IPS-NIHi7 (cell line): ENCODE results near the gene SPOCK1.

Experiments
- DNase-seq: peaks from one replicate; pipeline ENCODE4 v3.0.0; 2012; ENCODE audit warnings: mixed read lengths; ENCODE audit errors: extremely low spot score

SPOCK1 gene

DNA sequence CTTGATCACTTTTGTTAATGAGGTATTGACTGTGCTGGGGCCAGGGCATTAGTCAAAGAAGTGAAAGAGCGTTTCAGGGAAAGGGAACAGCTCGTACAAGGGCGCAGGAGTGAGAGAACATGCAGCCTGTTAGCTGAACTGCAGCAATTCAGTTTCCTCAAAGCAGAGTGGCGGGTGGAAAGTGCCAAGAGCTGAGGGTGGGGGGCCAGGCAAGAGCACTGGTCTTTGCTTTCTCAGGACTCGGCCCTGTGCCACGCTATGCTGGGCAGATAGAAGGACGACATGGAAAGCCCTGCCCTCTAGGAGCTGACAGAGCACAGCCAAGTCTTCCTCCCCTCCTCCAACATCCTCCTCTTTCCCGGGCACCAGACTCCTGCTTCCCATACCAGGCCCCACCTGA lies 304.8 kb downstream of the SPOCK1 start:
- no peak for DNase-seq

DNA sequence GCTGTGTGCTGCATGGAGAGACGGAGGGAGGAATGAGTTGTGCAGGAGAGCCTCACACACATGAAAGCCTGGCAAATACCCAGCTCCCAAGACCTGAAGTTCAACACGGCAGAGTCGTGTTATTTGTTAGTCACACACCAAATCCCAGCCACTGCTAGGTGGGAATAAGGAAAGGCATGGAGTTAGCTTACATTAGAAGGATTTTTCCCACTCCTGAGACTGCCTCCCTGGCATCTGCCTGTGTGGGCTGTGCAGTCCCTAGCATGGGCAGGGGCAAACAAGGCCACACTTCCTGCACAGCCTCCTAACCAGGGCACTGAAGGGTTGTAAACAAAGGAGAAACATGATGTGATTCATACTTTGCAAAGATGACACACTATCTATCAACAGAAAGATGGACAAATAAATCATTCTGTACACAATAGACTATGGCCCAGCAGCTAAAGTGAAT lies 306.8 kb downstream of the SPOCK1 start:
- DNase-seq, result no peak

DNA sequence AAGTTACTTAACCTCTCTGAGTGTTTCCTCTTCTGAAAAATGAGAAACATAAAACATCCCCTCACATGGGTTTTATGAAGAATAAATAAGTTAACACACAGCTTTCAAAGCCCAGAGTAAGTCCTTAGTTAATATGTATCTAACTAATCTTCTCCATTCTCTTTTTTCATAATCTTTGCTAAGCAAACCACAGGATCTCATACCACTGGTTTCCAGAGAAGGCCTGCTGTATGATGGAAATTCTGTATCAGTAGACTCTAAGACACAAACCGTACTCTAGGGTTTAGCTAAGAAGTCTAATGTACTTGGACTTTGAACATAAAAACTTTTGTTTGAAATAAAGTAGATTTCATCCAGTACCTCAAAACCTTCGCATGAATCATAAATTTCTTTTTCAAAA lies 307.9 kb downstream of the SPOCK1 start:
- DNase-seq, result no peak

DNA sequence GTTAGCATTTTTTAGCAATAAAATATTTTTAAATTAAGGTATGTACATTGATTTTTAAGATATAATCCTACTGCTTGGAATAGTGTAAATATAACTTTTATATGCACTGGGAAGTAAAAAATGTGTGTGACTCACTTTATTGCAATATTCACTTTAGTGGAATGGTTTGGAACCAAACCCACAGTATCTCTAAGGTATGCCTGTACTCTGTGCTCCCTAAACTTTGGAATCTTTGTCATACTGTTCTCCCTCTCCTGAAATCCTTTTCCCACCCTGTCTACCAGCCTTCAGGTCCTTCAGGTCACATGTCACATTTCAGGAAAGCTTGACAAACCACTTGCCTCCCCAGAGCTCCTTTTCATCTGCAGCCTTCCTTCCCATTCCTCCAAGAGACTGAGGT lies 308.7 kb downstream of the SPOCK1 start:
- no peak for DNase-seq

DNA sequence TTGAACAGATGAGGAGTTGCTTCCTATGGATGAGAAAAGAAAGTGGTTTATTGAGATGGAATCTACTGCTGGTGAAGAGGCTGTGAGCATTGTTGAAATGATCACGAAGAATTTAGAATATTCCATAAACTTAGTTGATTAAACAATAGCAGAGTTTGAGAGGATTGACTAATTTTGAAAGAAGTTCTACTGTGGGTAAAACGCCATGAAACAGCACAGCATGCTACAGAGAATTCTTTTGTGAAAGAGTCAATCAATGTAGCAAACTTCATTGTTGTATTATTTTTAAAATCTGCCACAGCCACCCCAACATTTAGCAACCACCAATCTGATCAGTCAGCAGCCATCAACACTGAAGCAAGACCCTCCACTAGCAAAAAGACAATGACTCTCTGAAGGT lies 309.1 kb downstream of the SPOCK1 start:
- DNase-seq, result no peak

DNA sequence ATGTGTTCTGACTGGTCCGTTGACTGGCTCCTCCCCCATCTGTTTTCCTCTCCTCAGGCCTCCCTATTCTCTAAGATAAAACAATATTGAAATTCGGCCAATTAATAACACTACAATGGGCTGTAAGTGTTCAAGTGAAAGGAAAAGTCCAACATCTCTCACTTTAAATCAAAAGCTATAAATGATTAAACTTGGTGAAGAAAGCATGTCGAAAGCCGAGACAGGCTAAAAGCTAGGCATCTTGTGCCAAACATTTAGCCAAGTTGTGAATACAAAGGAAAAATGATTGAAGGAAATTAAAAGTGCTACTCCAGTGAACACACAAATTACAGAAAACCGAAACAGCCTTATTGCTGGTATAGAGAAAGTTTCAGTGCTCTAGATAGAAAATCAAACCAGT lies 310.6 kb downstream of the SPOCK1 start:
- no peak for DNase-seq

DNA sequence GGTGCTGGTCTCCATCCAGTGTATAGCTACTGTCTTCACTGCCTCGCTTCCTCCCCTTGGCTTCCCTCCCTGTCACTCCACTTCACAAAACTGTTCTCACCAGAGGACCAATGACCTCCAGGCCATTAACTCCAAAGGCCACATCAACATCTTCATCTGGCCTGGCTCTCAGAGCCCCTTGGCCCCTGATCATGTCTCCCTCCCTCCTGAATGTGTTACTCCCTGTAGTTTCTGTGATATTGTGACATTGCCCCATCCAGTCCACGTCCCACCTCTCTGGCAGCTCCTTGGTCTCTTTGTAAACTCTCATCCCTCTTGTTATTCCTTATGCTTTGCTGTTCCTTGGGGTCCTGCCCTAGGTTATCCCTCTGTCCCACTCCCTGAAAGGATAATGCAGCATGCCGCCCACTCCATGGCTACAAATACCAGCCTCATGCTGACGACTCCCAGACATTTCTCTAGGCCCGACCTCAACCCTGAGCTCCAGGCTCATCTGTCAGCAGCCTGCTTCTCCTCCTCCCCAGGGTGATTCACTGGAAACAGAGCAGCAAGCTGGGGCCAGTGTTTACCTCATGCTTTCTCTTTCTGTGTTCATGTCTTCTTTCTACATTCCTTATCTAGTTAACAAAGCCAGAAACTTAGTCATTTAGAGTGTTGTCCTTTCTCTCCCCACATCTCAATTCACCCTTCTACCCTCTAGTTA lies 312.2 kb downstream of the SPOCK1 start:
- no peak for DNase-seq

DNA sequence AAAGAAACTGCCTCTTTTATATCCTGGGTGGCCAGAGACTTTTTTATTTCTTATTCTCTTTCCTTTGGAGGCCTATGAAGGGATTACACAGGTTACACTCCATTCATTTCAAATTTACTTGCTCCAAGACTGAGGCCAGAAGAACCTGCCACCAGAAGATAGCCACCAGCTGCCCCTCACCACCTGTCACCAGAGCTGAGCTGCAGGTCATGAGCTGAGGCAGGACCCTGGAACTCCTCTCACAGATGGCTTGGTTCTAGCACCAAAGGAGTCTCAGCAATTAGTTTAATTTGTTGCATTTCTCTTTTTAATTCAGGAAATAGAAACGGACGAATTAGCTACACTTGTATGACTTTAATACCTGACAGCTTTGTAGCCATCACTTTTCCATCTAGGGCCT lies 313.9 kb downstream of the SPOCK1 start:
- no peak for DNase-seq

DNA sequence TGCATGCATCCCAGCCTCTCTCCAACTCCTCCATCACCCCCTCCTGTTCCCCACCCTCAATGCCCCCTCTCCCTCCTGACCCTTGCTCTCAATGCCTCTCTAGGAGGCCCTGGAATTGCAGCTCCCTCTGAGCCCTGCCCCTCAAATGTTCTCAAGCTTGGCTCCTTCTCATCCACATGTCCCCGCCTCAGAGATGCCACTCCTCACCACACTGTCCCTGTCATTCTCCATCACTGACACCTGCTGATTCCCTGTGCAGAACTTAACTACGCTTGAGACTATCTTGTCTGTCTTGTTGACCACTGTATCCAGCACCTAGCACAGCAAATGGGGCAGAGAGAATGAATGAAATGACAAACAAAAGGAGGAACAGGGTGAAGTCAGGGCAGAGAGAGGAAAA lies 314.4 kb downstream of the SPOCK1 start:
- no peak for DNase-seq

DNA sequence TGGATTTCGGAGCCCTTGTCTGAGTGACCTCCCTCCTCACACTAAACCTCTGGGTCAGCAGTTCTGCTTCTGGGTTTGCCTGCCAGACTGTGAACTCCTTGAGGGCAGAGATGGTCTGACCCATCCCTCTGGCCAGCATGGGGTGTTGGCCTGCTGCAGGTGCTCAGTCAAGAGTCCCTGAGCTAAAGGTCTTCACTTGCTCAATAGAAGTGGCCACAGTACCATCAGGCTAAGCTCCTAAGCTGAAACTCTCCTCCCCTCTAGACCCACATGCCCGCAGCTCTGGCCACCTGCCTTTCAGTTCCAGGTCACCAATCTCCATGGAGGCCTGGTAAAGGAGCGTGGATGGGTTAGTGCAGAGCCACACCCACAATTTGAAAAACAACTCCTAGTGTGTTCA lies 316.6 kb downstream of the SPOCK1 start:
- DNase-seq, result no peak

DNA sequence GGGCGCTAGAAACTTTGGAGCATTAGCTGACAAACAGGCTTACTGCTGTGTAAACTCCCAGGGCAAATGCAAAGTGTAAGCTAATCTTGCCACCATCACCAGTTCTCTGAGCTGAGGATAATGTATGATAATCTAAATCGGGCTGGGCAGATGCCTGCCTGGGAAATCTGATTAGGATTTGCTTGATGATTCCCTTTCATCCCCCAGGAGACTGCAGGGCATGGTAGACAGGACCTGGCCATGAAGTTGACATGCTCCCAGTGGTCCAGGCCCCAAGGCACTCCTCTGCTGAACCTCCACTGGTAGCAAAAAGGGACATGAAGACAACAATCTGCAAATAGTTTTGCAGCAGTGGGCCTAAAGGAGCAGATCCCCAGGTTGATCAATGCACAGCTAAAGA lies 317.5 kb downstream of the SPOCK1 start:
- DNase-seq, result no peak

DNA sequence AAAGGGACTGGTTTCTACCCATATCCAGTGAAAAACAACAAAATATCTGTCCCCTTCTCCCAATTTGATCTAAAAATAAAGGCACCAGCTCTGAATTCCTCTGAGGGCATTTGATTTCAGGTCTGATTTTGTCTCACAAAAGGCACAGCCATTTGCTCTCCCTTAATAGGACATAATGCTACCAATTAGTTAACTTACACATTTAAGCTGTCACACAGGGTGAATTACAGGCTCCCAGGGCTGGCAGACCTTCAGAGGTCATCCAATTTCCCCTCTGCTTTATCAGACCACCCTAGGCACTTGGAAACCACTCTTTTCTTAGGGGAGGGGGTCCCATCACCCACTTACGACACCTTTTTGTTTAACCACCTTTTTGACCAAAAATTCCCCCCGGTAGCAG lies 319.9 kb downstream of the SPOCK1 start:
- DNase-seq, result no peak

DNA sequence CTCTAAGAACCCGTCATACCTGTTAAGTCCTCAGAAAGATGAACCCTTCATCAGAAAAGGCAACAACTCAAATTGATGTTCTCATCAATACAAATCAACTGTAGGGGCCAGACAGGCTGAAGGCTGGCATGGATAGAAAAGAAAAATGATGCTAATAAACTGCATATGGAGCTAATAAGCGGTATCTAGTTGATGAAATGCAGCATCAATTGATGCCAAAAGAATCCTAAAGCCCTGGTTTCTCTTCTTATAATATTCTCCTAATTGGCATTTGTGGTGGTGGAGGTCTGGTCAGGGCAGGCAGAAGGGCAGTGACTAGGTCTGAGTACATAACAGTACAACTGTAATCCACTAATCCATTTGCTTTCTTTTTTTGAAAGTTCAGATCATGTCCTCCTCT lies 322.5 kb downstream of the SPOCK1 start:
- DNase-seq, result no peak

DNA sequence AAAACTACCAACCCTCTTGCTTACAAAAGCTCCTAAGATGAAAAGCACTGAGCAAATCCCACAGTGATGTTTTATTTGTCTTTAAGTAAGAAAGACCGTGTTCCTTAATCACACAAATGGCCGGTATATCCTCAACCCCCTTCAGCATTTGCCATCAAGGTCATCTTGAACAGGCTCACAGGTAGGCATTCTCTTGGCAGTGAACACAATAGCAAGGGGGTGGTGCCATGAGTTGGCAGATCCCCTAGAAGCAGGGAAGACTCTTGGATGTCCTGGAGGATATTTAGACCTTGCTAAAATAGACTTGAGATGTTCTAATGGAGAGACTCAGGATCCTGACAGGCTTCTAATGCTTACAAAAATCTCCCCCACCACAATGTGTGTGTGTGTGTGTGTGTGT lies 323.0 kb downstream of the SPOCK1 start:
- no peak for DNase-seq

DNA sequence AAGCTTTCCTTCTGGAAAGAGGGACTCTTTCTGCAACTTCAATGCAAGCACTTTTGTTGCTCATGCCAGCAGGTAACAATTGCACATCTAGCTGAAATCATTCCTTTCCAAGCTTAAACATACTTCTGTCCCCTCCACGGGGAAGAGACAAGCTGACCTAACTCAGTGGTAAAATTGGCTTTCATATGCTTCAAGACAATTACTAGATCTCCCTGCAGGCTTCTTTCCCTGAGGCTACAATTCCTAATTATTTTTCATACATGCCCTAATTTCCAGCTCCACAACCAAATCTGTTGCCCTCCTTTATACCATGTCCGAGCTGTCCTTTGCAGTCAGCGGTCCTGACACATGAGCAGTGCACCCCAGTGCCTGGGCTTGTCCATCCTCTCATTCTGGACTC lies 324.9 kb downstream of the SPOCK1 start:
- no peak for DNase-seq

DNA sequence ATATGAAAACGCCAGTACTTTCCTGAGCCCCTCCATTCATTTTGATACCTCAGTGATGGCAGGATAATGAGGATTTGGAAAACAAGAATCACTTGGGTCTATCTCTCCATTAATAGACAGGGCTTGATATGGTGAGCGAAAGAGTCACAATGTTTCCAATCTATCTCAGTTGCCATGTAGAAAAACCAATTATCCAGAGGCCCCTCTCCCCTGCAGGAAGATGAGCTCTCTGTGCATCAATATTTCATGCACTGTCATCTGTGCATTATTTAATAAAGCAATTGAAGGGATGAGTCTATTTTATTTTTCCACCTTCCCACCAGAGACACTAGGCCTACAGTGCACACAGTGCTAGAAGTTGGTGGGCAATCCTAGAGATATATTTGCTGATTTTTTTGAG lies 326.9 kb downstream of the SPOCK1 start:
- no peak for DNase-seq

DNA sequence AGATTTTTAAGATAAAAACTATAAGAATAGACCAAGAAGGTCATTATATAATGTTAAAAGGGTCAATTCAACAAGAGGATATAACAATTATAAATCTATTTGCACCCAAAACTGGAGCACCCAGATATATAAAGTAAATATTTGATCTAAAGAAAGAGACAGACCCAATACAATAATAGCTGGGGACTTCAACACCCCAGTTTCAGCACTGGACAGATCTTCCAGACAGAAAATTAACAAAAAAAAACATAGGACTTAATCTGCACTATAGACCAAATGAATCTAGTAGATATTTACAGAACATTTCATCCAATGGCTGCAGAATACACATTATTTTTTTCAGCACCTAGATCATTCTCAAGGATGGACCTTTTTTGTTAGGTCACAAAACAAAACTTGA lies 331.9 kb downstream of the SPOCK1 start:
- DNase-seq, result no peak

DNA sequence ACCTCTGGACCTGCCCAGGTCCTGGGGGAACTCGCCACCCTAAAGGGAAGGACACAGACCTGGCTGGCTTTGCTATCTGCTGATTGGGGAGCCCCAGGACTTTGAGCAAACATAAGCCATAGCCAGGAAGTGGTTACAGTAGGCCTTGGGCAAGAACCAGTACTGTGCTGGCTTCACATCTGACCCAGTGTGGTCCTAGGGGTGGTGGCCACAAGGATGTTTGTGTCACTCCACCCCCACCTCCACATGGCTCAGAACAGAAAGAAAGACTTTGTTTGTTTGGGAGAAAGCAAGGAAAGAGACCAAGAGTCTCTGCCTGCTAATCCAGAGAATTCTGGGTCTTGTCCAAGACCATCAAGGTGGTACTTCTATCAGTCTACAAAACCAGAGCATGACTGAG lies 334.2 kb downstream of the SPOCK1 start:
- no peak for DNase-seq

DNA sequence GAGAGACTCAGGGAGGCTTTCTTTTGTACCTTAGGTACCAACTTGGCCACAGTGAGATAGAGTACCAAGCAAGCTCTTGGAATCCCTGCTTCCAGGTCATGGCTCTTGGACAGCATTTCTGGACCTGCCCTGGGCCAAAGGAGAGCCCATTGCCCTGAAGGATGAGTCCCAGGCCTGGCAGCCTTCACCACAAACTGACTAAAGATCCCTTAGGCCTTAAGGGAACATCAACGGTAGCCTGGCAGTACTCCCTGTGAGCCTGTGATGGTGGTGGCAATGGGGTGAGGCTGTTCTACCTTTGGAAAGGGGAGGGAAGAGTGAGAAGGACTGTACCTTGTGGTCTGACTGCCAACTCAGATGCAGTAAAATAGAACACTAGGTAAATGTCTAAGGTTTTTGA lies 334.6 kb downstream of the SPOCK1 start:
- no peak for DNase-seq

DNA sequence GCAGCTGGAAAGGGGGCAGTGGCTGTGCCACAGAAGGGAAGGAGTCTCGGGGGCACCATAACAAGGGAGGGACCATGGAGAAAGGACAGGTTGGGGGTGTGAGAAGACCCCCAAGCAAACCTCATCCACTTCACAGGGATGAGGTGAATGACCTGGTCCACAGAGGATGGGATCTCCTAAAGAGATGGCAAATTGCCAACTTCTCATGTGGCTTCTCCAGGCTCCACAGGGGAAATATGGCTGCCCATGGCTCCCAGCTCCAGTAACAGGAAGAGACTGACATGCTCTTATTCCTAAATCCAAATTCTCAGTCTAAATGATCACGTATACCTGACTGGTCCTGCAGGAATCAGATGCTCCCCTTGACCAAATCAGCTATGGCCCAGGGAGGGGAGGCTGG lies 340.4 kb downstream of the SPOCK1 start:
- no peak for DNase-seq

DNA sequence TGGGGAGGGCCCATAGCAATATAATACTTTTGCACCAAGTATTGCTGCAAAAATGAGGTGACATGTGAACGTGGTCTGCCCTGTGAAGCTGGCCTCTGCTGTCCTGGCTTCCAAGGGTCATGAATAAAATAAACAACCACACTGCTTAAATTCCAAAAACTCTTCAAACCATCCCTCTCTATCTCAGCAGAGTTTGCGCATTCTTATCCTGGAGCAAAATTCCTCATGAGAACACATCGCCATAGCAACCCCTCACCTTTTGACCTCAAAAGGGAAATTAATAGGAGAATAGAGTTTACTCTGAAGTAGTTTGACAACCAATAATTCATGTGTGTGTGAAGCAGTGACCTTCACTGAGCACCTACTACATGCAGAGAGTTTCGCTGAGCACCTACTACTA lies 342.9 kb downstream of the SPOCK1 start:
- DNase-seq, result no peak

DNA sequence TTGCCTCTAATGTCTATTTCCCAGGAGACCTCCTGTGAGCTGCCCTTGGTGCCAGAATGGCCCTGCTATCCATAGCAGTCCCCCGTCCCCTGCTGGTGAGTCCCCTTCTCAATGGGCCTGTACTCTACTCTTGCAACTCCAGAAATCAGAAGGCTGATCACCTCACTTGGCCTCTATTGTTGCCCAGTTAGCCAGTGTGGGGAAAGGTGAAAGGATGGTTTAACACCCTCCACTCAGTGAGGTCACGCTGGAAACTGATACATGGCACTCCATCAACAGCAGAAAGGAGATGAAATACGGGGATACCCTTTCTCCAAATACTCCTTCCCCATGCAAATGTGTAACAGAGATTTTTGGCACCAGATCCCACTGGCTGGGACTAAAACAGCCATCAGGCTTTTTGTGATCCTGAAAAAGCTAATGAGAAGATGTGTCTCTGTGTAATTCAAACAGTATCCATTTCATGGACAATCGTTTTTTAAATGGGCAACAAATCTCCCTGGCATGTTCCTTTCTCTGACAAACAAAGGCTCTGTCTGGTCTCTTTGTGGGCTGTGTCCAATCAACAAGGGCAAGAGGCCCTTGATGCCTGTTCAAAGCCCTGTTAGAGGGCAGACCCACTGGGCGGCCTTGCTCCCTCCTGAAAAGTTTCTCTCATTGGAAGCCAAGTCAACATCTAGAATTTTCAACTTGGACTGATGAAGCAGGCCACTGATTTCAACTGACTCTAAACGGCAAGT lies 343.7 kb downstream of the SPOCK1 start:
- DNase-seq, result no peak

DNA sequence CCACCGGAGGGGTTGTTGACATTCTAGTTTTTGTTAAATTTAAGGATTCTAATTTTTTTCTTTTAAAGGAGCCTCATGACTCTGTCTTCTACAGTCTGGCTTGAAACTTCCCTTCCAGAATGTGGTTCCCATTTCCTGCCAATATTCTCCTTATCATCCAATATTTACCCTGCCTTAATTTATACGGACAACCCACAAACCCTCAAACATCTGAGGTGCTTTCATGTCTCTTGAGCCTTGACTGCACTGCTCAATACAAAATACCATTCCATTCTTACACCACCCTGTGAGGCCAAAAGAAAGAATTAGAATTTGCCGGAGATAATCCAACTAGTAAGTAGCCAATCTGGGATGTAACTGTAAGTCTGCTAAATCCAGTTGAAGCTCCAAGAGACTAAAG lies 346.5 kb downstream of the SPOCK1 start:
- DNase-seq, result no peak

DNA sequence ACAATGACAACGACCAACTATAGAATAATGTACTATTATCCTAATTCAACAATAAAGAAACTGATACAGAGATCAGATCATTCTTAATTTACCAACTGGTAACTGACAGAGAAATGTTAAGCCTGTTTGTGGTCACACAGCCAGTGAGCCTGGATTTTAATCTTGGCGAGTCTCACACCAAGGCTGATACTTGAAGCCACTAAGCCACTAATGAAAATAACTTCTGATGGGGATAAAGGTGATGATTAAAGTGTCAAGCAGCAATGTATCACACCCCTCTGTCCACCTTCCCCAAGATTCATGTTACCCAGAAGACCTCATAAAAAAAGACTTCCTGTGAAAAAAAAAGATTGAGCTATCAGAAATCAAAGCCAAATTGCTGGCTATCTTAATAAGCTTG lies 350.5 kb downstream of the SPOCK1 start:
- no peak for DNase-seq
